GM12872 (cell line): ENCODE measurements around the gene KRTAP6-2.

Experiments
- TF ChIP-seq, protein P1 (sequence below): IDR thresholded peaks from 3 replicates; pipeline ENCODE4 v1.5.1; 2011; ENCODE audit warnings: low read depth, mild to moderate bottlenecking, low read length, moderate library complexity; ENCODE audit not compliant: insufficient read depth

The KRTAP6-2 gene, protein sequence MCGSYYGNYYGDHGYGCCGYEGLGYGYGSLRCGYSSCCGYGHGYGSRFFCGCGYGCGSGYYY

DNA sequence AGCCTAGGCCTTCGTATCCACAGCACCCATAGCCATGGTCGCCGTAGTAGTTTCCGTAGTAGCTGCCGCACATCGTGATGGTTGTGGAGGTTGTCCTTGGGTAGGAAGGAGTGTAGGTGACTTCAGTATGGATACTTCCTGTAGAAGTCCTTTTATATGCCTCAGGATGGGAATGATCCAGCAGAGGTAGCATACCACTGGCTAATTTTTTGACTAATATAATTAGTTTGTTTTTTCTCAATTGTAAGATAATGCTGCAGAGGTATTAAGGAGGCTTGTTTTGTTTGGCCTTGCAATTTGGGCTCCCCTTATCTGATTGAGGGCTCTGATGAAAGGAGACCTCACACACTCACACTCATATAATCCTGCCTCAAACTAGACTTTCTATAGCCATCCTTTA, at the start of gene KRTAP6-2:
TSS of gene KRTAP6-2 (minus strand) at position 101 of the 400 bp plus-strand sequence. CDS start at position 73, 28 bp downstream.
- TF ChIP-seq, protein P1, sequence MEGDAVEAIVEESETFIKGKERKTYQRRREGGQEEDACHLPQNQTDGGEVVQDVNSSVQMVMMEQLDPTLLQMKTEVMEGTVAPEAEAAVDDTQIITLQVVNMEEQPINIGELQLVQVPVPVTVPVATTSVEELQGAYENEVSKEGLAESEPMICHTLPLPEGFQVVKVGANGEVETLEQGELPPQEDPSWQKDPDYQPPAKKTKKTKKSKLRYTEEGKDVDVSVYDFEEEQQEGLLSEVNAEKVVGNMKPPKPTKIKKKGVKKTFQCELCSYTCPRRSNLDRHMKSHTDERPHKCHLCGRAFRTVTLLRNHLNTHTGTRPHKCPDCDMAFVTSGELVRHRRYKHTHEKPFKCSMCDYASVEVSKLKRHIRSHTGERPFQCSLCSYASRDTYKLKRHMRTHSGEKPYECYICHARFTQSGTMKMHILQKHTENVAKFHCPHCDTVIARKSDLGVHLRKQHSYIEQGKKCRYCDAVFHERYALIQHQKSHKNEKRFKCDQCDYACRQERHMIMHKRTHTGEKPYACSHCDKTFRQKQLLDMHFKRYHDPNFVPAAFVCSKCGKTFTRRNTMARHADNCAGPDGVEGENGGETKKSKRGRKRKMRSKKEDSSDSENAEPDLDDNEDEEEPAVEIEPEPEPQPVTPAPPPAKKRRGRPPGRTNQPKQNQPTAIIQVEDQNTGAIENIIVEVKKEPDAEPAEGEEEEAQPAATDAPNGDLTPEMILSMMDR, result no peak

DNA sequence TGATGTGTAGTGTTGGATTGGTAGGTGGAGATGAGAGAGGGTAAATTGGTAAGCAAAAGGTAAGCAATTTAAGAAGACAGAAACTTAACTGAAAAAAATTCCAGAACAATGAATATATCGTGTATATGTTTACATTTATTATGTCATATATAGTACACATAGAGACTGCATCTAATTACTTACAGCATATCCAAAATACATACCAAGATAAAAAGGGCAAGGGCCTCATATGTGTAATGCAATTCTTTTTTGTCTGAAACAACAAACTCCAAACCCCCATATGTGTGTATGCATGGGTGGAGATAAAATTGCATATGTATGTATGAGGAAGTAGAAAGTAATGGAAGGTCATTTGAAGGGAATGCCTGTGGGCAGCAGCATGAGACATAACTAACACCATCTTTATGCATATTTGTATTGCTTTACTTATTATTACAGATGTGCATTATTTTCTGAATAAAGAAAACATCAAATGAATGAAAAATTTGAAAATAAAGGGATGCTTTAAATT, 48.3 kb upstream of the KRTAP6-2 start:
- TF ChIP-seq, protein P1, result no peak

DNA sequence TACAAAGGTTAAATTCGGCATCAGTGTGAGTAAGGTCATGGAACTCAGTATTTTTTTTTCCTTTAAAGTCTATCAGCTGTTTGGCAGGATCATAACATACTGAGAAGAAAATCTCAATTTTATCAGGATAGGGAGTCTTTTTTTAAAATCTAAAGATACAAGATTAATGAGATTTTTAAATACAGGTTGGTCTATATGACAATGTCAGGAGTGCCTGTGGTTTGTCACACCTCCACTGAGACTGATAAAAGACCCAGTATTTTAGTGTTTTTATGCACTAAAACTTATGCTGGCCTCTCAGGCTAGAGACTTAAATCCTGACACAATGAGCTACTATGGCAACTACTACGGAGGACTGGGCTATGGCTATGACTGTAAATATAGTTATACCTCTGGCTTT, 43.9 kb upstream of the KRTAP6-2 start, which contains the start of gene KRTAP20-3:
TSS of gene KRTAP20-3 (plus strand) at position 301 of the 400 bp plus-strand sequence.
- TF ChIP-seq, protein P1, result no peak

DNA sequence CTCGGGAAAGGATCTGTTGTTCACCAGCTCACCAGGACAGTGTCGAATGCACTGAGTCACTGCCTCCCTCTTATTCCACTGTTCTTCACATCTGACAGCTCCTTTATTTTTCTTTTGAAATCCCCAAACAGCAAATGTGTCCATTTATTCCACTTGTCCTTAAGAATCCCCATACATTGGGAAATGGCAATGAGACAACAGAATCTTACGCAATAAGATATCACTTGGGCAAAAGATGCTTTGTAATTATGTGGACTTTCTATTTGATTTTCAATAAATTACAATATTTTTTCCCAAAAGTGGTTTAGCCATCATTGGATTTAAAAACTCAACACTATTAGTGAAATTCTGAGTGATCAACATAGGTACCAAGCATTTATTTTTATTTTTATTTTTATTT, 40.0 kb upstream of the KRTAP6-2 start:
- TF ChIP-seq, protein P1, result no peak

DNA sequence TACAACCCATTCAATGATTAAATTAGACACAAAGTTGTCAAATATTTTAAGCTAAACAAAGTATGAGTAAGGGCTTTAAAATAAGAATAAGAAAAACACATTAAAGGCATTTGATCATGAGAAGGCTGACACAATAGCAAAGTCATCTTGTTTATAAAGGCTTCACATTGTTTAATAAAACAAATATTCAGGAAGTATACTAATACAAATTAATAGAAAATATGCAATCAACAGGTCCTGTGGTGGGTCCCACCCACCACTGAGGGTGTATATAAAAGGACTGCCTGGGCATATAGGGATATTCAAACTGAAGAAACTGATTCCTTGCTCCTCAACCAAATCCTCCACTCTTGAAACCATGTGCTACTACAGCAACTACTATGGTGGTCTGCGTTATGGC, 36.2 kb upstream of the KRTAP6-2 start, which contains the start of gene KRTAP20-2:
TSS of gene KRTAP20-2 (plus strand) at position 301 of the 400 bp plus-strand sequence. CDS start at position 359, 58 bp downstream.
- TF ChIP-seq, protein P1, result no peak

DNA sequence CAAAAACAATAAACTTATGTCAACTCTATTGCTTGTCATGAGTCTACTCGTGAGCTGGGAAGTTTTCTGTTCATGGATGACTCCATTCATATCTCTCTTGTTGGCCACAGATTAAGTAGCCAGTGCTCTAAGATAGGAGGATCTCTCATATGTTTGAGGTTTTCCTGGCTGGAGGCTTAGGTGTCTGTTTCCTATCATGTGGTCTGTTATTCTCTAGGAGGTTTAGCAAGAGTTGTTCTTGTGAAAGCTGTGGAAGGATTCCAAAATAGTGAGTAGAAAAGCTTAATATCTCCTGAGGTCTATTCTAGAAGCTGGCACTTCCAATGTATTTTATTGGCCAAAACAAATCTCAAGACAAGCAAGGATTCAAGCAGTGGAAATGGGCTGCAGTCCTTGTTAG, 30.5 kb upstream of the KRTAP6-2 start:
- TF ChIP-seq, protein P1, result no peak

DNA sequence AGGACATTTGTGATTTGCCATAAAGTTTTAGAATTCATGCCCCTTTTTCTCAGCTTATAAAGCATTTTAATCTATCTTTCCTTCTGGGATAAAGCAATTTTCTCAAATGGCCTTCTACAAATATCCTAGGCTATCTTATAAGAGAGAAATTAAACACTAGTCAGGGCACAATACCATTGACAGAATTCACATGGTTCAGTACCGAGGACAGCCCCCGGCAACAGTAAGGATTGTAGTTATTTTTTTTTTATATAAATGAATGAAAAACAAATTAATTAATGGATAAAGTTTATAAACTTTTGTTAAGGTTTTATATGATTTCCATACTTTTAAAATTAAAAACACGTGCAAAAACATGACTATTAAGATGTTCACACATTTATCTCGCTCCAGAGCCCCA, 29.4 kb upstream of the KRTAP6-2 start:
- TF ChIP-seq, protein P1, result no peak
